CD4-positive, alpha-beta T cell treated with Interleukin-17A for 1 hour (primary cell): ENCODE measurements around the gene UBE2K.
"Not testable (repeated sequence)": the region's sequence is repeated elsewhere in the genome, so short reads cannot be mapped to it uniquely, and the experiment has no call there.

Experiments used
- DNase-seq: peaks from one replicate; pipeline ENCODE4 v3.0.0-alpha.2; 2020

UBE2K gene

DNA sequence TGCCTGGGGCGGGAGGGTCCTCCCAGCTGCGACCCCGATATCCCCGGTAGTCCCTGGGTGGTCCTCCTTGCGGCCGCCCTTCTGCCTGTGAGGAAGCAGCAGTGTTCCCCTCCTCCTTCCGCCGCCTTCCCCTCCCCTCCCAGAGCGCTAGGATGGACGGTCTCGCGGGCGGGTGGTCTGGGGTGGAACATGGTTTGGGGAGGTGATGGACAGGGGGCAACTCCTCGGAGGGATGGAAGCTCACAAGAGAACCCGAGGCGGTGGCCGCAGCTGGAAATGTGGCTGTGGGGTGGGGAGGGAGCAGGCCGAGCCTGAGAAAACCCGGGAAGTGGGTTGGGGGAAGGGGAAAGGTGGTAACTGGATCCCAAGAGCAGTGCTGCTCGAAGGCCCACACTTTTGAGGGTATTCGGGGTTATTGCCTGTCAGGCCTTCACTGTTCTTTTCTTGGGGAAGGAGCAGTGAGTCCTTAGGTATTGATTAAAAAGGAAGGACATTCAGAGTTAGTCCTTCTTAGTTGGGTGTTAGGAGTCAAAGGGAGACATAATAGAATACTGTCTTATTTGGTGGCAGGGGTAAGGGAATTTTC lies 581 bp downstream of the UBE2K start:
- DNase-seq, result no peak

DNA sequence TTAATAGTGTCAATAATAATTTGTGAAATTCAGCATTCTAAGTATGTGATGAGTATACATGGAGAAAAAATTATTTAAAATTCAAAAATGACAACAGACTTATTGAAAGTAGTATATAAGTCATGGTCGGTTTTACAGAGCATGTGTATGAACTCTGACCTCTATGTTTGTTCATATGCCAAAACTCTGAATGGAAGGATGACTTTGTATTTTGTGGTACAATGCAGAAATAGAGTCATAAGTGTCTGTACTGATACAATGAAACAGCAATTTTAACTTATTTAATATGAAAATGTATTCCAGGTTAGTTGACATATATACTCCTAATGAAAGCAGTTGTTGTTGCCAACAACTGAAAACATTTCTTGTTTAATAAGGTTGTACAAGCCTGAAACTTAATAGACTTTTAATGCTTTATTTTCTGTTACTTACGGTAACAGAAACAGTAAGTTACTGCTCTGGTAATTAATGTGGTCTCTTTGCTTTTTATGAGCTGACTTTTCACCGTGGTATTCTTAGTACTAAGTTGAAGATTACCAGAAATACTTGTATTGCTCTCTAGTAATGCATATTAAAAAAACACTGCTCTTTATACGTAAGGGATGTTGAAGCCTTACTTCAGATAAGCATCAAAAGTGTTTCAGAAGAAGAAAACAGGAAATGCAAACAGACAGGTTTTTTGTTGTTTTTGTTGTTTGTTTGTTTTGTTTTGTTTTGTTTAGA lies 1.9 kb downstream of the UBE2K start:
- DNase-seq, result peak; percentile 26

DNA sequence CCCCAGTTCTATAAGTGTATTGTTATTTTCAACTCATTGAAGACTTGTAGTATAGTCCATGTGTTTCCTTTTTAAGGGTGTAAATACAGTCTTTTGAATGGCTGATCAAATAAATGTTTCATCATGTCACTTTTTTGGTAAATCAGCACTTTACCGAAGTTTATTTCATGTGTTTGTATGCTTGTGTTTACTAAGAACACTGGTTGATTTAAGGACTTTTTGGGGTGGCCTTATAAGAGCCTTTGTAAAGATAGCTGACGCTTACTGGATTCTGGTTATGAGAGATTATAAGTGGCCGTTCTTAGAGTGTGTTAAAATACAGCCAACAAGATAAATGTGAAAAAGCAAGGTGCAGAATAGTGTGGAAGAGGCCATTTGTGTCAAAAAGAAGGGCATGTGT lies 2.6 kb downstream of the UBE2K start:
- no peak for DNase-seq

DNA sequence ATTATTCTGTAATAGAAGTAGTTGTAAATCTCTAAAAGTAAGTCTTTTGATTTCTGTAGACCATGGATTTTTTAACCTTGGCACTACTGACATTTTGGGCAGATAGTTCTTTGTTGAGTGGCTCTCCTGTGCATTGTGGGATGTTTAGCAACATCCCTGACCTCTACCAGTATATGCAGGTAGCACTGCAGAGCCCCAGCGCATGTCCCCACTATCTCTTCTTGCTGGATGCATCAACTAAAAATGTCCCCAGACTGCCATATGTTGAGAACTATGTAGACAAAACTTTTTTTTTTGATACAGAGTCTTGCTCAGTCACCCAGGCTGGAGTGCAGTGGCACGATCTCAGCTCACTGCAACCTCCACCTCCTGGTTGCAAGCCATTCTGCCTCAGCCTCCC lies 4.8 kb downstream of the UBE2K start:
- DNase-seq, result no peak

- DNase-seq, result not testable (repeated sequence)
These were observed 6.9 kb downstream of the UBE2K start for GRCh38 chr4:39704789-39705188.

DNA sequence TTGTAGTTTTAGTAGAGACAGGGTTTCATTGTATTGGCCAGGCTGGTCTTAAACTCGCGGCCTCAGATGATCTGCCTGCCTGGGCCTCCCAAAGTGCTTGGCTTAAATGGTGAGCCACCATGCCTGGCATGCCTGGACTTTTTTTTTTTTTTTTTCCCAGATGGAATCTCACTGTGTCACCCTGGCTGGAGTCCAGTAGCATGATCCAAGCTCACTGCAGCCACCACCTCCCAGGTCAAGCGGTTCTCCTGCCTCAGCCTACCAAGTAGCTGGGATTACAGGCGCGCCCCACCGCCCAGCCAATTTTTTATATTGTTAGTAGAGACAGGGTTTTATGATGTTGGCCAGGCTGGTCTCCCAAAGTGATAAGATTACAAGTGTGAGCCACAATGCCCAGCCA lies 8.4 kb downstream of the UBE2K start:
- no peak for DNase-seq

GRCh38 chr4:39706741-39707511 lies 9.0 kb downstream of the UBE2K start:
- no peak for DNase-seq

DNA sequence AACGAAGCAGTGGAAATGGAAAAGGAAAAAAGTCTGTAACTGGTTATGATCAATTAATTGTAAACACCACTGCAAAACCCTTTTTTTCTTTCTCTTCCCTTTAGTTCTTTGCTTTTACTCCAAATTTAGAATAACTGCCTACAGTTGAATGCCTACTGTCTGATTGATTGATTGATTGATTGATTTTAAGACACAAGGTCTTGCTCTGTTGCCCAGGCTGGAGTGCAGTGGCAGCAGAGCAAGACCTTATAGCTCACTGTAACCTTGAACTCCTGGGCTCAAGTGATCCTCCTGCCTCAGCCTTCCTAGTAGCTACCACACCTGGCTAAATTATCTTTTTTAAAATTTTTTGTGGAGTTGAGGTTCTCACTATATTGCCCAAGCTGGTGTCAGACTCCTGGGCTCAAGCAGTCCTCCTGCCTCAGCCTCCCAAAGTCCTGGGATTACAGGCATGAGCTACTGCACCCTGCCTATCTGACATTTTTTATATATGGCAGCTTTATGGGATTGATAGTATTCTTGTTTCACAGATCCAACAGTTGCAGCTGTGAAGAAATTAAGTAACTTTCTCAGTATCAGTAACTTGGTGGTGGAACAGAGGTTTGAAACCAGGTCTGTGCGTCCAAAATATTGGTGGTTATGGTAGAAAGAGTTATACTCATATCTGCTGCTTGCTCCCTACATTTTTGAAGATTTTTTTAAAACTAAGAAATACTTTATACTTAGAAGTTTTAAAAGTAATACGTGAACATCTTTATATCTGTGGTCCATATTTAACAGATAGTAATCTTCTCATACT lies 12.4 kb downstream of the UBE2K start:
- DNase-seq, result no peak

GRCh38 chr4:39712819-39713607 lies 15.1 kb downstream of the UBE2K start:
- DNase-seq, result no peak

DNA sequence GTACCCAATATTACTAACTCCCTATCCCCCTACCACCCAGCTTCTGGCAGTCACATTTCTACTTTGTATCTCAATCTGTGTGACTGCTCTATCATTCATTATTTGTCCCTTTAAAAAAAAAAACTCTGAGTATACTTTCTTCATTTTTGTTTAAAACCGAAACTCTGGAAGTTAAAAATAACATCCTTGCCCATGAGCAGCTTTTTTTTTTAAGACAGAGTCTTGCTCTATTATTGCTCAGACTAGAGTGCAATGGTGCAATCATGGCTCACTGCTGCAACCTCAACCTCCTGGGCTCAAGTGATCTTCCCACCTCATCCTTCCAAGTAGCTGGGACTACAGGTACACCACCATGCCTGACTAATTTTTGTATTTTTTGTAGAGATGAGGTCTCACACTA lies 15.8 kb downstream of the UBE2K start:
- DNase-seq, result no peak

DNA sequence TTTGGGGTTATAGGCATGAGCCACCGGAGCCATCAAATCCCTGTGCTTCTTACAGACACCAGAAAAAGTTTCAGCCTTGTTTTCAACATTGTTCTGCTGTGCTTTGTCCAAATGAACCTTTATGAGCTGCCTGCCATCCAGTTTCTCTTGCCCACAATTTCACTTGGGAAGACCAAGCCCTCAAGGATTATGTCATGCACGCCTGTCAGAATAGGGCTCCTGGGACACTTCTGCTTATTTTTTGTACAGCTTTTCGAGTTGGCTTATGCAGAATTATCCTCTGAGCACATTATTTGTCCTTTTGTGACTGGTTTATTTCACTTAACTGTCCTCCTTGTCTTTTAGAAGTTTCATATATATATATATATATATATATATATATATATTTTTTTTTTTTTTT lies 16.2 kb downstream of the UBE2K start:
- DNase-seq, result no peak

- no peak for DNase-seq
These were observed 17.9 kb downstream of the UBE2K start for GRCh38 chr4:39715788-39716187.

- no peak for DNase-seq
These were observed 18.4 kb downstream of the UBE2K start for GRCh38 chr4:39716356-39716755.

DNA sequence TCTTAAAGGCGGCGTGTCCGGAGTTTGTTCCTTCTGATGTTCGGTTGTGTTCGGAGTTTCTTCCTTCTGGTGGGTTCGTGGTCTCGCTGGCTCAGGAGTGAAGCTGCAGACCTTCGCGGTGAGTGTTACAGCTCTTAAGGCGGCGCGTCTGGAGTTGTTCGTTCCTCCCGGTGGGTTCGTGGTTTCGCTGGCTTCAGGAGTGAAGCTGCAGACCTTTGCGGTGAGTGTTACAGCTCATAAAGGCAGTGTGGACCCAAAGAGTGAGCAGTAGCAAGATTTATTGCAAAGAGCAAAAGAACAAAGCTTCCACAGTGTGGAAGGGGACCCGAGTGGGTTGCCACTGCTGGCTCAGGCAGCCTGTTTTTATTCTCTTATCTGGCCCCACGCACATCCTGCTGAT lies 19.8 kb downstream of the UBE2K start:
- not testable (repeated sequence) for DNase-seq

- no peak for DNase-seq
These were observed 20.7 kb downstream of the UBE2K start for GRCh38 chr4:39718366-39719323.

DNA sequence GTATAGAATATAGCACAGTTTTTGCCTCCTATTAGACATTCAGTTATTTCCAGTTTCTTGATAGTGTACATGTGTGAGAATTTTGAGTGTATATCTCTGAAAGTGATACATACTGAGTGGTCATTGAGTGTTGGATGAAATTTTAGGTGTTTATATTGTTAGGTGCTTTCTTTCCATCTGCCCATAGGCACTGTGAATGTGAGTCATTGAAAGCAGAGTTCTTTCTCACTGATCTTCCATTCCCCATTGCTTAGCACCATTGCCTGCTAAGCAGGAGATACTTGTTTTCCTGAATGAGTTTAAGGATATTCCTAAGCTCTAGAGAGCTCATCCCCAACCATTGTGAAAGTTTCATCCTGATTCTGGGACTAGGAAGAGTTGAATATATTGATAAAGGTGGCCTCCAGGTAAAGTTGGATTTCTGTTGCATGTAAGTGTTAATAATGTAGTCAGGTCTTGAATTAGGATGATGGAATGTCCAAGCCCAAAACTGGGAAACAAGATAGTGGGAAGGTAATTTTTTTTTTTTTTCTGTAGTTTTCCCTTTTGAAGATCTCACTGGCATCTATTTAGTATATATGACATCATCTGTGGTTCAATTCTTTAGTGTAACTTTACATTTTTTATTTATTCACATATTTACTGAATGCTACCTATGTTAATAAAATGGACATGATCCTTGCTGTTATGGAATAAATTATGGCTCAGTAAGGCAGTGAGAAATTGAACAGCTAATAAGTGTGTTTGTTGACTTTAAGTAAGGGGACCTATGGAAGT lies 22.1 kb downstream of the UBE2K start:
- DNase-seq, result no peak

GRCh38 chr4:39721273-39721672 lies 23.3 kb downstream of the UBE2K start:
- DNase-seq, result not testable (repeated sequence)

GRCh38 chr4:39721788-39722187 lies 23.9 kb downstream of the UBE2K start:
- DNase-seq, result no peak

GRCh38 chr4:39729557-39729956 lies 31.6 kb downstream of the UBE2K start:
- DNase-seq, result no peak

DNA sequence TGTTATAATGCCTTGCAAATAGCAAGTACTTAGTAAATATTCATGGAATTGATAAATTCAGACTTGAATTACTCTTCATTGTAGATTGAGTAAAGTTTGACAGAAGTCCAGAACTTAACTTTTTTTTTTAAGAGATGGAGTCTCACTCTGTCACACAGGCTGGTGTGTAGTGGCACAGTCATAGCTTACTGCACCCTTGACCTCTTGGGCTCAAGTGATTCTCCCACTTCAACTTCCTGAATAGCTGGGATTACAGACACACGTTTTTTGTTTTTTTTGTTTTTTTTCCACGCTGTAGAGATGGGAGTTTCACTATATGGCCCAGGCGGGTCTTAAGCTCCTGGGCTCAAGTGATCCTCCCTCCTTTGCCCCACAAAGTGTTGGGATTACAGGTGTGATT lies 32.1 kb downstream of the UBE2K start:
- DNase-seq, result no peak
